H9 (cell line): Measurements from ENCODE around the gene ABCA1. TPM values are rescaled to one million over a fixed set of nuclear protein-coding genes. Genes with fewer than 3 reads are reported as not detected.

Source experiments
- DNase-seq: peaks from one replicate; pipeline ENCODE4 v3.0.0-alpha.2; 2017
- H2AFZ ChIP-seq: one replicate; pipeline ENCODE4 v1.6.1; 2013; ENCODE audit warnings: mild to moderate bottlenecking, low read length, control low read depth, moderate library complexity
- H2AK5ac ChIP-seq: 2 replicates; pipeline ENCODE4 v1.6.1; 2013; ENCODE audit warnings: low read length, control low read depth, mixed read lengths; ENCODE audit not compliant: insufficient read length
- H2BK120ac ChIP-seq: one replicate; pipeline ENCODE4 v1.6.1; 2013; ENCODE audit warnings: low read depth, mild to moderate bottlenecking, low read length, control low read depth, inconsistent platforms; ENCODE audit not compliant: poor library complexity, severe bottlenecking
- H2BK12ac ChIP-seq: 2 replicates; pipeline ENCODE4 v1.6.1; 2013; ENCODE audit warnings: low read length, control low read depth, mixed read lengths, low read depth; ENCODE audit not compliant: insufficient read length
- H2BK15ac ChIP-seq: 2 replicates; pipeline ENCODE4 v1.6.1; 2013; ENCODE audit warnings: low read depth, low read length, control low read depth
- H2BK20ac ChIP-seq: one replicate; pipeline ENCODE4 v1.6.1; 2013; ENCODE audit warnings: low read depth, mild to moderate bottlenecking, low read length, control low read depth, inconsistent platforms; ENCODE audit not compliant: poor library complexity, severe bottlenecking
- H2BK5ac ChIP-seq: 2 replicates; pipeline ENCODE4 v1.6.1; 2013; ENCODE audit warnings: low read length, control low read depth, mixed read lengths; ENCODE audit not compliant: insufficient read length
- H3K14ac ChIP-seq: 2 replicates; pipeline ENCODE4 v1.6.1; 2013; ENCODE audit warnings: low read length, control low read depth; ENCODE audit not compliant: insufficient read depth
- H3K18ac ChIP-seq: 2 replicates; pipeline ENCODE4 v1.6.1; 2013; ENCODE audit warnings: low read depth, mild to moderate bottlenecking, mixed read lengths, low read length, control low read depth; ENCODE audit not compliant: insufficient read length
- H3K23ac ChIP-seq: 2 replicates; pipeline ENCODE4 v1.6.1; 2013; ENCODE audit warnings: low read length, control low read depth, mixed read lengths, low read depth; ENCODE audit not compliant: insufficient read length
- H3K23me2 ChIP-seq: 2 replicates; pipeline ENCODE4 v1.6.1; 2013; ENCODE audit warnings: low read depth, mild to moderate bottlenecking, mixed read lengths, low read length, control low read depth; ENCODE audit not compliant: insufficient read length, poor library complexity, severe bottlenecking
- H3K27ac ChIP-seq: 2 replicates; pipeline ENCODE4 v1.5.1; 2013; ENCODE audit warnings: low read length, control low read depth, mixed read lengths, low read depth; ENCODE audit not compliant: insufficient read length
- H3K27me3 ChIP-seq: 2 replicates; pipeline ENCODE4 v1.6.1; 2013; ENCODE audit warnings: low read length, control low read depth, inconsistent platforms; ENCODE audit not compliant: insufficient read depth
- H3K4ac ChIP-seq: 2 replicates; pipeline ENCODE4 v1.6.1; 2013; ENCODE audit warnings: low read depth, mild to moderate bottlenecking, control low read depth, inconsistent platforms, low read length, moderate library complexity
- H3K4me1 ChIP-seq: 2 replicates; pipeline ENCODE4 v1.6.1; 2013; ENCODE audit warnings: low read length, control low read depth, inconsistent platforms; ENCODE audit not compliant: insufficient read depth
- H3K4me2 ChIP-seq: 2 replicates; pipeline ENCODE4 v1.6.1; 2013; ENCODE audit warnings: low read length, control low read depth, mixed read lengths; ENCODE audit not compliant: insufficient read length, insufficient read depth
- H3K56ac ChIP-seq: 2 replicates; pipeline ENCODE4 v1.6.1; 2013; ENCODE audit warnings: low read depth, mild to moderate bottlenecking, mixed read lengths, low read length, control low read depth; ENCODE audit not compliant: insufficient read length
- H3K79me1 ChIP-seq: 2 replicates; pipeline ENCODE4 v1.6.1; 2013; ENCODE audit warnings: low read depth, mild to moderate bottlenecking, moderate library complexity, low read length, control low read depth, inconsistent platforms; ENCODE audit not compliant: insufficient read depth, poor library complexity, severe bottlenecking
- H3K79me2 ChIP-seq: 2 replicates; pipeline ENCODE4 v1.6.1; 2013; ENCODE audit warnings: low read length, control low read depth, inconsistent platforms; ENCODE audit not compliant: insufficient read depth
- H3K9ac ChIP-seq: 2 replicates; pipeline ENCODE4 v1.6.1; 2013; ENCODE audit warnings: low read length, control low read depth, mixed read lengths; ENCODE audit not compliant: insufficient read length; ENCODE audit errors: extremely low read depth
- H3K9me3 ChIP-seq: one replicate; pipeline ENCODE4 v1.6.1; 2013; ENCODE audit warnings: low read depth, low read length, inconsistent platforms; ENCODE audit not compliant: control insufficient read depth
- H3T11ph ChIP-seq: one replicate; pipeline ENCODE4 v1.6.1; 2013; ENCODE audit warnings: mild to moderate bottlenecking, low read length, control low read depth, inconsistent platforms
- H4K20me1 ChIP-seq: one replicate; pipeline ENCODE4 v1.6.1; 2013; ENCODE audit not compliant: control insufficient read depth, insufficient read length, insufficient read depth
- H4K5ac ChIP-seq: 2 replicates; pipeline ENCODE4 v1.6.1; 2013; ENCODE audit warnings: low read depth, mild to moderate bottlenecking, mixed read lengths, low read length, control low read depth; ENCODE audit not compliant: insufficient read length
- H4K8ac ChIP-seq: replicated peaks from 2 replicates; pipeline ENCODE4 v1.6.1; 2013; ENCODE audit warnings: low read length, control low read depth, mixed read lengths, low read depth; ENCODE audit not compliant: insufficient read length
- H4K91ac ChIP-seq: 2 replicates; pipeline ENCODE4 v1.6.1; 2013; ENCODE audit warnings: low read depth, mild to moderate bottlenecking, moderate library complexity, mixed read lengths, low read length, control low read depth; ENCODE audit not compliant: insufficient read length
- H3K27ac Mint-ChIP-seq, 3 experiments: 2 replicates in 2 of 3; 3 replicates in 1 of 3; pipeline ENCODE4 v1.8.0; 2020 to 2021; ENCODE audit warnings: mixed read lengths in 3 of 3, mild to moderate bottlenecking in 1 of 3, moderate library complexity in 1 of 3
- H3K27me3 Mint-ChIP-seq: 2 replicates; pipeline ENCODE4 v1.8.0; 2021; ENCODE audit warnings: low read depth, mild to moderate bottlenecking, moderate library complexity, mixed read lengths
- H3K36me3 Mint-ChIP-seq, 3 experiments: 2 replicates in 2 of 3; 3 replicates in 1 of 3; pipeline ENCODE4 v1.8.0; 2020 to 2021; ENCODE audit warnings: low read depth in 3 of 3, mixed read lengths in 3 of 3; ENCODE audit not compliant: insufficient read depth in 1 of 3
- H3K4me1 Mint-ChIP-seq, 2 experiments: 2 replicates each; pipeline ENCODE4 v1.8.0; 2020; ENCODE audit warnings: mixed read lengths in 2 of 2
- H3K4me3 Mint-ChIP-seq, 2 experiments: 2 replicates in 1 of 2; 3 replicates in 1 of 2; pipeline ENCODE4 v1.8.0; 2020 to 2021; ENCODE audit warnings: mild to moderate bottlenecking in 2 of 2, mixed read lengths in 2 of 2, moderate library complexity in 1 of 2
- H3K9me3 Mint-ChIP-seq, 2 experiments: 2 replicates in 1 of 2; 3 replicates in 1 of 2; pipeline ENCODE4 v1.8.0; 2020; ENCODE audit warnings: mild to moderate bottlenecking in 2 of 2, mixed read lengths in 2 of 2, moderate library complexity in 1 of 2
- CTCF ChIP-seq: fragments of 200-600 bp; sonication (generic); conservative IDR thresholded peaks from 3 replicates; pipeline ENCODE4 v1.8.0; 2021; ENCODE audit warnings: antibody characterized with exemption, mild to moderate bottlenecking
- WGBS: extraction: QIAGEN DNeasy Blood & Tissue Kit; methylation state at CpG from one replicate; pipeline ENCODE4 v1.1.7; 2013; ENCODE audit warnings: missing lambda C conversion rate, low lambda C conversion rate, mixed read lengths; ENCODE audit not compliant: insufficient read length; ENCODE audit errors: extremely low coverage; 5-methylcytosine and 5-hydroxymethylcytosine counted together
- total RNA-seq: library from RNA; stranded (reverse); gene quantifications from 2 replicates; pipeline ENCODE4 v1.2.1, GENCODE V29; 2021

The ABCA1 gene
- total RNA-seq, 1 experiment from 2014 or later = 16.6 TPM

- Histone ChIP-seq H2BK15ac (no peak overlapping the region), H3K27ac (no peak overlapping the region), H3K79me2 (no peaks in the 10 kb centered on the region), H3K23me2 (no peaks in the 10 kb centered on the region), H4K5ac (no peak overlapping the region), H3K14ac (no peak overlapping the region), H3K56ac (no peak overlapping the region), H3K4ac (no peak overlapping the region), H2AFZ (no peak overlapping the region), H3K79me1 (no peaks in the 10 kb centered on the region), H3K4me2 (no peak overlapping the region), H3K9me3 (no peaks in the 10 kb centered on the region), H3K9ac (no peak overlapping the region), H4K20me1 (no peaks in the 10 kb centered on the region), H2BK20ac (no peak overlapping the region), H2AK5ac (no peak overlapping the region), H2BK5ac (no peak overlapping the region), H3T11ph (no peak overlapping the region), H3K18ac (no peak overlapping the region), H2BK12ac (no peak overlapping the region), H3K23ac (no peak overlapping the region), H3K27me3 (no peaks in the 10 kb centered on the region; the same call in 1 of the 2 replicates), H4K91ac (no peak overlapping the region), H2BK120ac (no peak overlapping the region), H3K4me1 (no peaks in the 10 kb centered on the region; the same call in 1 of the 2 replicates), H4K8ac (no peak overlapping the region)
- no peak for TF ChIP-seq CTCF
- Mint-ChIP-seq H3K9me3 (no peaks in the 10 kb centered on the region), H3K4me3 (no peak overlapping the region), H3K27ac (no peak overlapping the region), H3K4me1 (peaks cover 10 to 21% of the 10 kb centered on the region in 2 experiments), H3K36me3 (peaks cover 0 to 5% (median 3%) of the 10 kb centered on the region in 3 experiments; a peak in 3 of 7 replicates), H3K27me3 (no peaks in the 10 kb centered on the region)
- WGBS = no CpG with 5 or more reads among the region's 3 CpGs
- DNase-seq = no peak
Measured at GRCh38 chr9:104844710-104845109, 83.2 kb downstream of the ABCA1 start.
